ENCODE measurements around the gene NKTR. TPM values are rescaled to one million over a fixed set of nuclear protein-coding genes. Genes with fewer than 3 reads are reported as not detected.

The NKTR gene
- polyA plus RNA-seq, 1 of the 3 experiments (the other 2 are of a cell fraction), result 19.2 TPM

GRCh38 chr3:42653560-42654330 lies 53.3 kb downstream of the NKTR start, which contains the start of gene ZBTB47:
Gene ZBTB47 (plus strand): TSS chr3:42653697. CDS start chr3:42658356, 4,659 bp downstream.
- no peak for TF ChIP-seq EP300 (IDR thresholded peaks at IDR 0.05; ENCODE audit: borderline replicate concordance in 1 of 2, low read depth in 1 of 2, low read length in 1 of 2)
- TF ChIP-seq RAD21 (IDR thresholded peaks at IDR 0.05; ENCODE audit: low read length), result no peak
- TF ChIP-seq CTCF (IDR thresholded peaks at IDR 0.05), result no peak
- peak; percentile 68 for TF ChIP-seq NFIC (IDR thresholded peaks at IDR 0.05; ENCODE audit: borderline replicate concordance)
- TF ChIP-seq SIN3A (IDR thresholded peaks at IDR 0.05; ENCODE audit: borderline replicate concordance, low read depth, low read length), result 0 out of 2 replicates have a peak, but pooled peaks have one; percentile 6
- peak; percentile 31; the same call in 1 of the 2 replicates for TF ChIP-seq MAX (IDR thresholded peaks at IDR 0.05; ENCODE audit: low read depth)
- Histone ChIP-seq H3K4me3 (ENCODE audit: low read depth in 2 of 2, low read length in 1 of 2) (peak within 1 kb of the TSS; percentile 83 to 91), H2AFZ (ENCODE audit: low read depth) (peak within 1 kb of the TSS; percentile 74), H3K27ac (ENCODE audit: low read depth in 2 of 2, low read length in 1 of 2) (peak within 1 kb of the TSS; percentile 83 to 84), H3K27me3 (ENCODE audit: insufficient read depth) (no peaks in the 10 kb centered on the region), H3K79me2 (ENCODE audit: insufficient read depth) (peaks cover 57% of the 10 kb centered on the region), H3K9me2 (no peaks in the 10 kb centered on the region), H4K20me1 (ENCODE audit: insufficient read depth) (peaks cover 8% of the 10 kb centered on the region; the same call in 1 of the 2 replicates), H3K36me3 (replicated peaks in 1 of 2; ENCODE audit: control insufficient read depth in 1 of 2, insufficient read depth in 2 of 2, low read length in 1 of 2) (peaks cover 5 to 16% of the 10 kb centered on the region in 2 experiments), H3F3A (replicated peaks; ENCODE audit: insufficient read depth) (peaks cover 24% of the 10 kb centered on the region), H3K9me3 (no peaks in the 10 kb centered on the region), H3K4me2 (peak within 1 kb of the TSS; percentile 99), H3K4me1 (ENCODE audit: control insufficient read depth in 1 of 2, insufficient read depth in 2 of 2, low read depth in 1 of 2, low read length in 1 of 2) (peaks cover 24 to 42% of the 10 kb centered on the region in 2 experiments), H3K9ac (peak within 1 kb of the TSS; percentile 88)
- WGBS (ENCODE audit: low lambda C conversion rate), result 20% methylated on average over 5 of the region's 31 CpGs
- DNase-seq, result no peak
- ChIA-PET POLR2A (interaction anchor here (0.9 to 1.5 kb wide), 2 partner anchors 53 kb away, joined by 3 to 4 read pairs; partner anchors contain the start of gene NKTR), CTCF (interaction anchor here (0.7 to 2.7 kb wide), 8 partner anchors 17 to 187 kb away, joined by 3 to 12 read pairs (median 4); partner anchors contain the start of genes NKTR and SEC22C)

- peak overlapping the region; percentile 83 to 91 for H3K4me3 ChIP-seq (ENCODE audit: low read depth in 2 of 2, low read length in 1 of 2)
- H3K9ac ChIP-seq, result peak overlapping the region; percentile 88
- peaks cover 8% of the 10 kb centered on the region; the same call in 1 of the 2 replicates for H4K20me1 ChIP-seq (ENCODE audit: insufficient read depth)
- peak overlapping the region; percentile 83 to 84; a peak in 2 of 4 replicates for H3K27ac ChIP-seq (ENCODE audit: low read depth in 2 of 2, low read length in 1 of 2)
- H3K4me1 ChIP-seq (ENCODE audit: control insufficient read depth in 1 of 2, insufficient read depth in 2 of 2, low read depth in 1 of 2, low read length in 1 of 2), result peaks cover 24 to 42% of the 10 kb centered on the region in 2 experiments
- H3K9me2 ChIP-seq, result no peaks in the 10 kb centered on the region
- H3K9me3 ChIP-seq, result no peaks in the 10 kb centered on the region
- peak overlapping the region; percentile 74 for H2AFZ ChIP-seq (ENCODE audit: low read depth)
- no peaks in the 10 kb centered on the region for H3K27me3 ChIP-seq (ENCODE audit: insufficient read depth)
- H3K36me3 ChIP-seq (replicated peaks in 1 of 2; ENCODE audit: control insufficient read depth in 1 of 2, insufficient read depth in 2 of 2, low read length in 1 of 2), result peaks cover 5 to 12% of the 10 kb centered on the region in 2 experiments
- WGBS (ENCODE audit: low lambda C conversion rate), result 3% methylated on average over 15 of the region's 94 CpGs
- ChIA-PET POLR2A (interaction anchor here (0.6 to 0.9 kb wide), 2 partner anchors 54 to 164 kb away, joined by 3 to 4 read pairs; partner anchors contain the start of gene NKTR), CTCF (interaction anchor here (1.0 to 2.7 kb wide), 5 partner anchors 53 to 186 kb away, joined by 4 to 12 read pairs (median 4); partner anchors contain the start of genes NKTR and SEC22C)
- H3K4me2 ChIP-seq, result peak overlapping the region; percentile 99
- peak; percentile 92 for DNase-seq
- H3K79me2 ChIP-seq (ENCODE audit: insufficient read depth), result peaks cover 52% of the 10 kb centered on the region
- peaks cover 24% of the 10 kb centered on the region for H3F3A ChIP-seq (replicated peaks; ENCODE audit: insufficient read depth)
- TF ChIP-seq TEAD4 (IDR thresholded peaks at IDR 0.05; ENCODE audit: borderline replicate concordance, insufficient read depth), result peak; percentile 60
- TF ChIP-seq IRF3 (IDR thresholded peaks at IDR 0.05; ENCODE audit: low read depth, low read length), result no peak
- TF ChIP-seq MXI1 (IDR thresholded peaks at IDR 0.05; ENCODE audit: low read depth, low read length), result peak; percentile 41; the same call in 1 of the 2 replicates
- no peak for TF ChIP-seq RFX5 (IDR thresholded peaks at IDR 0.05; ENCODE audit: low read length)
- TF ChIP-seq SIN3A (IDR thresholded peaks at IDR 0.05; ENCODE audit: borderline replicate concordance, low read depth, low read length), result peak; percentile 52; the same call in 1 of the 2 replicates
- TF ChIP-seq USF1 (IDR thresholded peaks at IDR 0.05; ENCODE audit: borderline replicate concordance, low read depth), result peak; percentile 77
- TF ChIP-seq CTCF (IDR thresholded peaks at IDR 0.05), result peak; percentile 36
- TF ChIP-seq EP300 (IDR thresholded peaks at IDR 0.05; ENCODE audit: borderline replicate concordance in 1 of 2, low read depth in 1 of 2, low read length in 1 of 2), result peak in 1 of 2 experiments; percentile 23; a peak in 1 of 4 replicates
- TF ChIP-seq JUND (IDR thresholded peaks at IDR 0.05), result no peak
- peak; percentile 92 for TF ChIP-seq MAX (IDR thresholded peaks at IDR 0.05; ENCODE audit: low read depth)
These were observed 54.1 kb downstream of the NKTR start for GRCh38 chr3:42654331-42655201.
